HCT116 (cell line): Measurements from ENCODE around the gene HRG. TPM values are rescaled to one million over a fixed set of nuclear protein-coding genes. Genes with fewer than 3 reads are reported as not detected.

ENCODE experiments used
- ATAC-seq: fragments of 200-7000 bp; cut with Tn5 transposase; 2 replicates; pipeline ENCODE4 v1.9.1; 2020; ENCODE audit warnings: mild to moderate bottlenecking, moderate library complexity
- BruUV-seq: library from RNA; stranded (reverse); fragments of 400-500 nt; replicated peaks from 2 replicates; lab custom pipeline; 2021; lab: Mats Ljungman, UMichigan
- CTCF ChIA-PET: fragments of 300-600 bp; sonication (Branson Sonifier 250); formaldehyde crosslinking; loops from one replicate; lab custom pipeline; 2021; ENCODE audit warnings: antibody characterized with exemption; lab: Charles Lee
- POLR2A ChIA-PET: fragments of 300-600, 350-600 bp; sonication (Branson Sonifier 250); formaldehyde crosslinking; loops from one replicate; lab custom pipeline; 2021; ENCODE audit warnings: antibody characterized with exemption; lab: Charles Lee
- RAD21 ChIA-PET, 2 experiments: fragments of 300-600 bp; sonication (Branson Sonifier 250); formaldehyde crosslinking; loops; one replicate each; lab custom pipeline; 2023; ENCODE audit warnings: low total read pairs in 2 of 2; ENCODE audit not compliant: uncharacterized antibody in 2 of 2, unreplicated experiment in 2 of 2, low non-redundant PET in 1 of 2; lab: Charles Lee
- DNase-seq: peaks from one replicate; pipeline ENCODE4 v3.0.0-alpha.2; 2010; ENCODE audit warnings: low read depth, low spot score
- H2AFZ ChIP-seq: fragments of 200-600 bp; shearing (Covaris generic), sonication (generic); 2 replicates; pipeline ENCODE4 v1.6.1; 2017; ENCODE audit warnings: low read depth, mixed run types, mixed read lengths, antibody characterized with exemption, low read length; ENCODE audit not compliant: poor library complexity, severe bottlenecking
- H3K27ac ChIP-seq: 2 replicates; pipeline ENCODE4 v1.5.1; 2012; ENCODE audit warnings: low read depth, low read length
- H3K27me3 ChIP-seq: fragments of 200-600 bp; sonication (generic); 2 replicates; pipeline ENCODE4 v1.6.1; 2016; ENCODE audit warnings: mixed run types, low read length, mixed read lengths; ENCODE audit not compliant: insufficient read depth
- H3K36me3 ChIP-seq, 2 experiments: fragments of 200-500 bp in 1 of 2; fragments of 200-600 bp in 1 of 2; sonication (Bioruptor generic) in 1 of 2; sonication (generic) in 1 of 2; 2 replicates each; pipeline versions ENCODE4 v1.5.1 to v1.6.1; 2014 to 2016; ENCODE audit warnings: low read length in 2 of 2, inconsistent platforms in 1 of 2, mixed read lengths in 1 of 2, mixed run types in 1 of 2; ENCODE audit not compliant: insufficient read depth in 2 of 2, control insufficient read depth in 1 of 2
- H3K4me1 ChIP-seq, 2 experiments: fragments of 200-600 bp in 1 of 2; sonication (generic) in 1 of 2; 2 replicates each; pipeline versions ENCODE4 v1.5.1 to v1.6.1; 2012 to 2017; ENCODE audit warnings: low read length in 2 of 2, inconsistent platforms in 1 of 2, mild to moderate bottlenecking in 1 of 2, mixed read lengths in 1 of 2, mixed run types in 1 of 2, moderate library complexity in 1 of 2; ENCODE audit not compliant: insufficient read depth in 2 of 2, control insufficient read depth in 1 of 2
- H3K4me2 ChIP-seq: fragments of 200-600 bp; sonication (generic); 2 replicates; pipeline ENCODE4 v1.6.1; 2017; ENCODE audit warnings: mixed run types, low read length, mixed read lengths
- H3K4me3 ChIP-seq, 2 experiments: fragments of 200-600 bp in 1 of 2; sonication (generic) in 1 of 2; replicated peaks in 1 of 2; 2 replicates each; pipeline ENCODE4 v1.5.1; 2011 to 2016; ENCODE audit warnings: low read length in 2 of 2, control low read depth in 1 of 2, low read depth in 1 of 2, mild to moderate bottlenecking in 1 of 2, mixed read lengths in 1 of 2, mixed run types in 1 of 2
- H3K79me2 ChIP-seq: fragments of 200-600 bp; sonication (generic); 2 replicates; pipeline ENCODE4 v1.6.1; 2017; ENCODE audit warnings: mild to moderate bottlenecking, mixed run types, low read length, moderate library complexity, mixed read lengths; ENCODE audit not compliant: insufficient read depth
- H3K9ac ChIP-seq: fragments of 200-600 bp; sonication (generic); 2 replicates; pipeline ENCODE4 v1.6.1; 2016; ENCODE audit warnings: low read length, mixed read lengths
- H3K9me2 ChIP-seq: fragments of 200-600 bp; sonication (generic), shearing (Covaris generic); 2 replicates; pipeline ENCODE4 v1.6.1; 2017; ENCODE audit warnings: mixed run types, mild to moderate bottlenecking, moderate library complexity; ENCODE audit not compliant: insufficient read depth
- H3K9me3 ChIP-seq, 2 experiments: fragments of 200-500 bp in 1 of 2; fragments of 200-600 bp in 1 of 2; sonication (Bioruptor generic) in 1 of 2; sonication (generic) in 1 of 2; 2 replicates each; pipeline ENCODE4 v1.6.1; 2014 to 2017; ENCODE audit warnings: low read length in 2 of 2, mixed read lengths in 2 of 2, inconsistent platforms in 1 of 2, low read depth in 1 of 2, mild to moderate bottlenecking in 1 of 2, mixed run types in 1 of 2, moderate library complexity in 1 of 2; ENCODE audit not compliant: control insufficient read depth in 1 of 2, insufficient read depth in 1 of 2
- H4K20me1 ChIP-seq: fragments of 200-600 bp; sonication (generic), shearing (Covaris generic); 2 replicates; pipeline ENCODE4 v1.6.1; 2017; ENCODE audit warnings: mixed run types, mild to moderate bottlenecking, moderate library complexity; ENCODE audit not compliant: insufficient read depth
- CEBPB ChIP-seq: IDR thresholded peaks from 2 replicates; pipeline ENCODE4 v1.6.1; 2012; ENCODE audit warnings: low read depth
- CTCF ChIP-seq, 3 experiments: fragments of 200-600 bp in 1 of 3; sonication (generic) in 1 of 3; IDR thresholded peaks in 2 of 3; conservative IDR thresholded peaks in 1 of 3; 2 replicates each; pipeline ENCODE4 v1.5.1; 2012 to 2017; ENCODE audit warnings: low read depth in 2 of 3, low read length in 2 of 3, antibody characterized with exemption in 1 of 3, borderline replicate concordance in 1 of 3, control low read depth in 1 of 3, mild to moderate bottlenecking in 1 of 3, mixed read lengths in 1 of 3, mixed run types in 1 of 3, moderate library complexity in 1 of 3; ENCODE audit not compliant: insufficient read depth in 1 of 3
- ELF1 ChIP-seq: IDR thresholded peaks from 2 replicates; pipeline ENCODE4 v1.6.1; 2012; ENCODE audit warnings: low read depth, borderline replicate concordance
- EZH2phosphoT487 ChIP-seq: fragments of 200-600 bp; IDR thresholded peaks from 2 replicates; pipeline ENCODE4 v1.6.1; 2018; ENCODE audit warnings: antibody characterized with exemption, borderline replicate concordance
- FOSL1 ChIP-seq: IDR thresholded peaks from 2 replicates; pipeline ENCODE4 v1.6.1; 2012; ENCODE audit warnings: low read depth
- JUND ChIP-seq: IDR thresholded peaks from 2 replicates; pipeline ENCODE4 v1.6.1; 2012
- POLR2AphosphoS5 ChIP-seq: IDR thresholded peaks from 2 replicates; pipeline ENCODE4 v1.6.1; 2011; ENCODE audit warnings: mild to moderate bottlenecking, low read depth, low read length, moderate library complexity
- REST ChIP-seq: IDR thresholded peaks from 2 replicates; pipeline ENCODE4 v1.6.1; 2012; ENCODE audit warnings: low read depth
- SRF ChIP-seq: IDR thresholded peaks from 2 replicates; pipeline ENCODE4 v1.6.1; 2012; ENCODE audit warnings: low read depth
- TCF7L2 ChIP-seq: IDR thresholded peaks from 2 replicates; pipeline ENCODE4 v1.7.0; 2011; ENCODE audit warnings: borderline replicate concordance, inconsistent platforms; ENCODE audit not compliant: insufficient read depth, insufficient read length; ENCODE audit errors: extremely low read depth
- YY1 ChIP-seq: IDR thresholded peaks from 2 replicates; pipeline ENCODE4 v1.6.1; 2011; ENCODE audit warnings: low read length, low read depth, moderate library complexity, mild to moderate bottlenecking; ENCODE audit not compliant: insufficient replicate concordance; ENCODE audit errors: extremely low read depth
- ZFX ChIP-seq: fragments of 450-650 bp; IDR thresholded peaks from 2 replicates; pipeline ENCODE4 v1.6.1; 2017
- intact Hi-C: fragments of 100-400 bp; cut with micrococcal nuclease; formaldehyde crosslinking; loops from 2 replicates; pipeline ENCODE4 v1.10.0; 2022
- total RNA-seq: library from RNA; stranded (reverse); gene quantifications from one replicate; pipeline ENCODE4 v1.2.1, GENCODE V29; 2021; ENCODE audit not compliant: unreplicated experiment

HRG gene
- total RNA-seq, 1 experiment from 2014 or later = 0.42 TPM

- ATAC-seq = no peak
- H4K20me1 ChIP-seq = no peaks in the 10 kb centered on the region
- H3K79me2 ChIP-seq = no peaks in the 10 kb centered on the region
- POLR2A ChIA-PET = no interaction called here
- no peak overlapping the region for H3K9ac ChIP-seq
- no peak overlapping the region for H3K4me2 ChIP-seq
- BruUV-seq = no TSS peak
- no peaks in the 10 kb centered on the region for H3K36me3 ChIP-seq
- H3K4me3 ChIP-seq = no peak overlapping the region
- CTCF ChIA-PET = no interaction called here
- TF ChIP-seq YY1 (no peak), SRF (no peak), CEBPB (no peak), REST (no peak), FOSL1 (no peak), POLR2AphosphoS5 (no peak), EZH2phosphoT487 (no peak), JUND (no peak), CTCF (IDR thresholded peaks at IDR 0.05 in 2 of 3, conservative IDR thresholded peaks at IDR 0.05 in 1 of 3; ENCODE audit: borderline replicate concordance in 1 of 3, insufficient read depth in 1 of 3, low read depth in 2 of 3, low read length in 2 of 3) (no peak), TCF7L2 (no peak), ELF1 (no peak), ZFX (no peak)
- TF ChIP-seq, all 23 proteins: peak for 0
- RAD21 ChIA-PET = no interaction called here
- DNase-seq = no peak
- no peaks in the 10 kb centered on the region for H3K9me2 ChIP-seq
- H3K4me1 ChIP-seq = no peaks in the 10 kb centered on the region
- H3K27ac ChIP-seq = no peak overlapping the region
- intact Hi-C loops = no loop called here
- H2AFZ ChIP-seq = no peak overlapping the region
- H3K27me3 ChIP-seq = no peaks in the 10 kb centered on the region
- H3K9me3 ChIP-seq = no peaks in the 10 kb centered on the region
Observed at GRCh38 chr3:186693843-186694242, 28.0 kb downstream of the HRG start.
